Fibroblast of the conjunctiva (primary cell): ENCODE results near the gene CFAP298.
"Not testable (repeated sequence)": the region's sequence is repeated elsewhere in the genome, so short reads cannot be mapped to it uniquely, and the experiment has no call there.

ENCODE experiments used
- DNase-seq: peaks from one replicate; pipeline ENCODE4 v3.0.0-alpha.2; 2010; ENCODE audit warnings: low read depth

The CFAP298 gene

GRCh38 chr21:32566741-32567389, 45.3 kb downstream of the CFAP298 start:
- DNase-seq, result no peak

- DNase-seq, result no peak
Measured at GRCh38 chr21:32565856-32566465, 46.2 kb downstream of the CFAP298 start.

- no peak for DNase-seq
Measured at GRCh38 chr21:32562915-32563314, 49.3 kb downstream of the CFAP298 start.

GRCh38 chr21:32562426-32562825, 49.8 kb downstream of the CFAP298 start:
- DNase-seq, result peak; percentile 77

GRCh38 chr21:32561476-32561875, 50.7 kb downstream of the CFAP298 start:
- not testable (repeated sequence) for DNase-seq

- DNase-seq, result no peak
Measured at GRCh38 chr21:32560896-32561295, 51.3 kb downstream of the CFAP298 start.

- no peak for DNase-seq
Measured at GRCh38 chr21:32559006-32559610, 53.1 kb downstream of the CFAP298 start.

- no peak for DNase-seq
Measured at GRCh38 chr21:32558106-32558505, 54.1 kb downstream of the CFAP298 start.

GRCh38 chr21:32554832-32555638, 57.1 kb downstream of the CFAP298 start:
- peak; percentile 18 for DNase-seq

GRCh38 chr21:32549886-32550285, 62.3 kb downstream of the CFAP298 start:
- no peak for DNase-seq

- no peak for DNase-seq
Measured at GRCh38 chr21:32549440-32549839, 62.7 kb downstream of the CFAP298 start.
